ENCODE results near the gene DIP2C.

Gene DIP2C

DNA sequence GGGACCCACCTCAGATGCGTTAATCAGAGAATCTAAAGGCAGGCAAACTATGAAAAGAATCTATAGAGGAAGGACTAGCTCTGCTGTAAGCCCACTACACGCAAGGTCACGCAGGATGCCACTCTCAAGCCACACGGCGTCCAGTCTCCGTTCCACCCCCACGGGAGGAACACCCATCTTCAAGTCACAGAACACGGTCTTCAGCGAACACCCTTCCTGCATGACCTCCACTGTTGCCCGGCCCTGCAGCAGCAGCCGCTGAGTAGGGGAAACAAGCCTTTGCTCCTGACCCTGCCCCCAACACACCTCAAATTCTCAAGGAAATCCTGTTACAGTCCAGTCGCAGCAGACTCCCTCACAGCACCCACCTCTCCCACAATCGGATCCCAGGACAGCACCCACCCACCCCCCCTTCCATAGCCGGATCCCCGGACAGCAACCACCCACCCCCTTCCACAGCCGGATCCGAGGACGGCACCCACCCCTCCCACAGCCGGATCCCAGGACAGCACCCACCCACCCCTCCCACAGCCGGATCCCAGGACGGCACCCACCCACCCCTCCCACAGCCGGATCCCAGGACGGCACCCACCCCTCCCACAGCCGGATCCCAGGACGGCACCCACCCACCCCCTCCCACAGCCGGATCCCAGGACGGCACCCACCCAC is 133.7 kb downstream of the DIP2C start:
- DNase-seq (ENCODE audit: low read depth in 2 of 2), result no peak

DNA sequence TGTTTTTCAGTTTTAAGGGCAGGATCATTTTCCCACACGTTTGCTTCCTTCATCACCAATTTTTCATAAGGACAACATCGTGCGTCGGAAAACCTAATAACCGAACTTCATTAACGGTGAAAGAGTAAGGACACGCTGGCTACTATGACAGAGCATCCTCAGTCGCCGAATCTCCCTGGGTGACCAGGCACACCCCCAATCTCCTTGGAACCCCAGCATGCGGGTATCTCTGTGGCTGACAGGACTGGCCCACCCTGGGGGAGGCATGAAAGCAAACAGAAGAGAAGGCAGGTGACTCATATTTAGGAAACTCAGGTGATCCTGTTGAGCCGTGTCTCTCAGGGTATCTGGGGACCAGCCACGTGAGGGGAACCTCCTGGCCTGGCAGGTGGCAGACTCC is 134.2 kb downstream of the DIP2C start:
- no peak for DNase-seq (ENCODE audit: low read depth in 2 of 2)

DNA sequence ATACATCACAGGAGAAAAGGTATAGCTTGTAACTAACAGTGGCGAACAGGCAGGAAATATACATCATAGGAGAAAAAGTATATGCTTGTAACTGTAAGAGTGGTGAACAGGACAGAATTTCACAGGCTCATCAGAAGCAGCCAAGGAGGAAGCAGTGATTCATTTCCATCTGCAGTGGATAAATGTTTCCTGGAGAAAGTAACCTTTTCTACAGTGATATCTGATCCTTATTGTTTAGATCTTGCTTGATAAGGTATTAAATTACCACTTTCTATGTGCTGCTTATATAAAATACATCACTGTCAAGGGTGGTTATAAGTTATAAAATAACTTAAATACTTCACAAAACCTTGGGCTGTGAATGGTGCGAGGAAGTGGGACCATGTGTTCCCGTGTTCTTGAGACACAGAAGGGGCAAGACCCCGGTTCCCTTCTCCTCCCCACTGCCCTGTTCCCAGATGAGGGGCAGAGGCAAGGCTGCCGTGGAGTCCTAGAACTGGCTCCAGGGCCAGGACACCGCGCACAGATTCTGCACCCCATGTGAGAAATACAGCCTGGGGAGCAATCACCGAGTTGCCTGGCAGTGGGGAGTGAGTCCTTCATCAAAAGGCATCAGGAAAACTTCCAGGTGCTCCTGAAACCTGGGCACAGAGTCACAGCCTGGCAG is 135.2 kb downstream of the DIP2C start:
- no peak for DNase-seq (ENCODE audit: low read depth in 2 of 2)

DNA sequence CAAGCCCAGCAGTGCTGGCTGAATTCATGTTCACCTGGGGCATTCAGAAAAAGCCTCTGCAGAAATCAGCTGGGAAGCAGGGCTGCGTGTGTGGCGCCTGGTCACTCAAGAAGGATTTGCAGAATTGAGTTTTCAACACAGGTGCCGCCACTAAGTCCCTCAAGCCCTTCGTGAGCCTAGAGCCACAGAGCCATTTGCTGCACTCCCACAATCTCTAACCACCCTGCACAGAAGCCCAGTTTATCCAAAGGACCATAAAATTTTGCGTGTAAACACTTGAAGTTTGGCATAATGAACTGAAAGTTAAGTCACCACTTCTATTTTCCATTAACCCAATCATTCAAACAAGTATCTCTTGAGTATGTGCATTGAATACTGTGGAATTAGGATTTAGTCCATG is 136.2 kb downstream of the DIP2C start:
- DNase-seq (ENCODE audit: low read depth in 2 of 2), result no peak

DNA sequence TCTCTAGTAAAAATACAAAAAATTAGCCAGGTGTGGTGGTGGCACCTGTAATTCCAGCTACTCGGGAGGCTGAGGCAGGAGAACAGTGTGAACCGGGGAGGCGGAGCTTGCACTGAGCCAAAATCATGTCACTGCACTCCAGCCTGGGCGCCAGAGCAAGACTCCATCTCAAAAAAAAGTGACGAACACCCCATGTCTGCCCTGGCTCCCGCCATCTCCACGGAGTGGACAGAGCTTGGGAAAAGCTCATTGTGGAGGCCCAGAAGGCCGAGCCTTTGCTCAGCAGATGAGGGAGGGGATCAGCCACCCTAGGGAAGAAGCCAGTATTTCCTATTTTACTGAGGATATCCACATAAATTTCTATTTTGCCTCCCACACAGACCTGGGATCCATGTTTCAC is 136.8 kb downstream of the DIP2C start:
- no peak for DNase-seq (ENCODE audit: low read depth in 2 of 2)

DNA sequence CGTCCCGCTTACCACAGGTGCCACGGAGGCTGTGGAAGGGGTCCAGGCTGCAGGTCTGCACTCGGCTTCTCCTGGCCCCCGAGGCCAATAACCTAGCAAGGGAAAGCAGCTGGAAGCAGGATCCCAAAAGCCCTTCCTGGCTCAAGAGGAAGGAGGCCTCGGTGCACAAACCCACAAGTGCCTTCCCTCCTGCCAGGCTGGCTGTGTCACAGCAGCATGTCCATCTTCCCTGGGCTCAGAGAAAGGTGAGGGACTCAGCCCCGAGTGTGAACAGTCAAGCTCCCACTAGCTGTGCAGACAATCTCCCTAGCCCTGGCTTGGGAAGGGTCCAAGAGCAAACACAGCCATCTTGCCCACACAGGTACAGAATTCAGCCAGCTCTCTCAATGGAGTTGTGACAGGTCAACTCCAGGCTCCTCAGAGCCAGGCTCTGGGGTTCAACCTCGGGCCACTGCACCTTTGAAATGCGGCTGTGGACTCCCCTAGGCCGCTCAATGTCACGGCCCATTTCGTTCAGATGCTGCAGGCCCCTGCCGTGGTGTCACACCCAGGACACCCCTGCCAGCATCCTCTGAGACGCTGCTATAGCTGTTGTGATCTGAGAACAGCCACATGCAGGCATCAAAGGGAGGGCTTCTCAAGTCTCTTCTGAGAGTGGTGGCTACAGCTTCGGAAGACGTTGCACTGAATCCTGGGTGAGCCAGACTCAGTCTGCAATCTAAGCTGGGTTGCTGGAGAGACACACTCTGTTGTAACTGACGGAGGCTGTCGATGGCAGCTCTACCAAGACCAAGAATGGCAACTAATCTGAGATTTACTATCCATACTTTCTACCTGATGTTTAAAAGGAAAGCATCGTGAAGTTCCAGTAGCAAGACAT is 137.9 kb downstream of the DIP2C start:
- DNase-seq (ENCODE audit: low read depth in 2 of 2), result no peak

DNA sequence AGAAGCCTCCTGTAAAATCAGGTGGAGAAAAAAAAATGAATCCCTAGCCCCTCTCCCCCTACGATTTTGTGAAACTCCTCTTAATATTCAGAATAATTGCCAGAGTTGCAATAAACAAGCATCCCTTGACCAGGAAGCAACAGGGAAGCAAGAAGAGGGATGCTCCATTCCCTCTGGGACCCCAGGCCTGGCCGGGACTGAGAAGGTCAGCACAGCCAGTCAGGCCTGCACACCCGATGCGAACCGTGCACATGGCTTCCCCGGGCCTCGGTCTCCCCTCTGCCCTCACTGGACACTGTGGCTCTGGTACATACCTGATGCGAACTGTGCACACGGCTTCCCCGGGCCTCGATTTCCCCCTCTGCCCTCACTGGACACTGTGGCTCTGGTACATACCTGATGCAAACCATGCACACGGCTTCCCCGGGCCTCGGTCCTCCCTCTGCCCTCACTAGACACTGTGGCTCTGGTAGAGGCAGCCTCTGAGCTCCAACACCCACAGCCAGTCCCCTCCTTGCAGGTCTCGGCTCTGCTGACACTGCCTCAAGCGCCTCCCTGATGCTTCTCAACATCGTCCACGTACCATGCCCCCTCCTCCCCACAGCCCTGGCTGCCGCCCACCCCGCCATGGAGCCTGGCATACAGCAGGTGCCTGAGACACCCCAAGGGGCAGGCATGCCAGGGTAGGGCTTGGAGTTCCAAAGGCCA is 138.6 kb downstream of the DIP2C start:
- DNase-seq (ENCODE audit: low read depth in 2 of 2), result no peak

DNA sequence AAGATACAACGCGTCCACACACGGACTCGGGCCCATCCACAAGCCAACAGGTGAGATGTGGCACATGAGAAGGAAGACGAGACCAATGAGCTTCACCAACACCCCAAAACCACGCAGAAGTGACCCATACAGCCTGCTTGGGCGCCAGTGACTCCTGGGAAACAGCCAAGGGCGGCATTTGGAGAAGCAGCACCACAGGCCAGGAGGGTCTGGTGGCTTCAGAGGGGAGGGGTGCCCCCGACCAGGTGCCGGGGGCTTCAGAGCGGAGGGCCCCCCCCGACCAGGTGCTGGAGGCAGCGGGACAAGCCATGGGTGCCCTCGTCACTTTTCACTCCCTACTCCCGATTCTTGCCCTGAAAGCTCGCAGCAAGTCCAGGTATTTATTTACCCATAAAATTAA is 140.1 kb downstream of the DIP2C start:
- no peak for DNase-seq (ENCODE audit: low read depth in 2 of 2)

DNA sequence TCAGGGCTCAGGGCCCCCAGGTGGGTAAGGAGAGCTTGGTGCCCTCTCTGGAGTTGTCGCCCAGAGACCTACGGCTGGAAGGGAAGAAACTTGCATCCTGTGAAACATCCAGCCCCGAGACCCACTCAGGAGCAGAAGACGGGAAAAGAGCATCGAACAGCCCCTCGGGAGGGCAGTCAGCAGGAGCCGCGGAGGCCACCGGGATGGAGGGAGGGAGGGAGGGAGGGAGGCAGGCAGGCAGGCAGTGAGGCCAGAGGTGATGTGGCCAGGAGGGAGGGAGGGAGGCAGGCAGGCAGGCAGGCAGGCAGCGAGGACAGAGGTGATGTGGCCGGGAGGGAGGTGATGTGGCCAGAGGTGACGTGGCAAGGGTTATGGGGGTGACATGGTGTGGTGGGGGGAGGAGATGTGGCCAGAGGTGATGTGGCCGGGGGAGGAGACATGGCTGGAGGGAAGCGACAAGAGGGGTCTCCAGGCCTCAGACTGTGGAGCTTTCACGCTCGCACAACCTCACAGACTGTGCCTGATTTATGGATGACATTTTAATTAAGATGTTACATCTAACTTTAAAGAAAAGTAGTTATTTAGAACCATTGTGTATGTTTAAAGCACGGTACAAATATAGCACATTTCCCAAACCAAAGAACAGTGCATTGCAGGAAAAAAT is 141.1 kb downstream of the DIP2C start:
- DNase-seq (ENCODE audit: low read depth in 2 of 2), result no peak

DNA sequence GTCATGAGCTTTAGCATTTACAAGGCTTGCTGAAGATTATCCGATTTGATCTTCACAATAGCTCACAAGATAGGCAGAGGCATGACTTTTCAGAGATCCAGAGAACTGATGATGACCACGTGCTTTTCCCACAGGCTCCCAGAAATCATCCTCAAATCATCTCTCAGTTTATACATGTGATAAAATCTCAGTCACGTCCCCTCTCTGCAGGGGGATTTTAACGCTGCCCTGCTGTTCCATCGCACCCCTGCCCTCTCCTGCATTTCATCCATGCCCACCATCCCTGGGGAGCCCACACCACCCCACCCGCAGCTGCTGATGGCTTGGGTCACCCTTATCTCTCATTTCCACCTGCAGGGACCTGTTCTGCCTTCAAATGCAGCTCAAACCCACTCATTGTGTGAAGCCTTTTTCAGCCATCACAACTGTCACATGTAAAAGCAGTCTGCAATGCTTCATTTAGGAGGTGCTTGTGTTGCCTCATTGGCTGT is 141.8 kb downstream of the DIP2C start:
- no peak for DNase-seq (ENCODE audit: low read depth in 2 of 2)

DNA sequence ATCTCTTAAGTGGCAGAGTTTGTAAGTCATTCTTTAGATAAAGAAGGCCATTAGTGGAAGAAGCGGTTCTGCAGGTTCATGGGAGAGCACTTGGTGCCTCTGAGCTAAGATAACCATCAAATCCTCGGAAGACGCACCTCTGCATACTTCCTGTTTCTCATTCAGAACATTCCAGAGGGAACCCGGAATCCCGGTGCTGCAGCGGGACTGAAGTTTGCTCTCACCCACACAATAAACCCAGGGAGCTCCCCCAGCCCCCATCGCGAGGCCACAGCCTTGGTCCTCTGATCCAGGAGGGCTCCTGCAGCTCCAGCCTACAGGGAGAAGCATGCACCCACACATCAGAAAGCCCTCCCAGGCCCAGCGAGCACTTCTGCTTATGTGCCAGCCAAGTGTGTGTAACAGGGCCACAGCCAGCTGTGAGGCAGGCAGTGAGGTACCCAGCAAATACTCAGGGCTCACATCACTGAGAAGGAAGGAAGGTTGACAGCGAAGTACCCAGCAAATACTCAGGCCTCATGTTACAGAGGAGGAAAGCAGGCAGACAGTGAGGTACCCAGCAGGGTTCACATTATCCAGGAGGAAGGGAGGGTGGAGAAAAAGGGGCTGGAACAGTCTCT is 142.4 kb downstream of the DIP2C start:
- no peak for DNase-seq (ENCODE audit: low read depth in 2 of 2)

DNA sequence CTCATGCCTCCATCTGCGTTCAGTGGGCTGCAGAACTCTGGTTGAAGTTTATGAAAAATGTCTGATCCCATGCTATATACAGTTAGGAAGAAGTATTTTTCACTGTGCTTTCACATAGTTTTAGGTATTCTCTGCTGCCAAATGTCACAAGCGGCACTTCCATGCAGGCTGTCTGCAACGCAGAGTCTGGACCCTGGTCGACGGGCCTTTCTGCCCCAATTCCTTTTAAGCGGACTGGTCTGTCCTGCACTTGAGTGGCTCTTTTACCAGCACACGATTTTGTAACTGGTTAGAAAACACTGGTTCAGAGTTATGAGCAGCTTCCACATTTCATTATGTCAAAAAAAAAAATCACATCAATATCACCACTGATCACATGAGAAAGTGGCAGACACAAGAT is 143.0 kb downstream of the DIP2C start:
- no peak for DNase-seq (ENCODE audit: low read depth in 2 of 2)

DNA sequence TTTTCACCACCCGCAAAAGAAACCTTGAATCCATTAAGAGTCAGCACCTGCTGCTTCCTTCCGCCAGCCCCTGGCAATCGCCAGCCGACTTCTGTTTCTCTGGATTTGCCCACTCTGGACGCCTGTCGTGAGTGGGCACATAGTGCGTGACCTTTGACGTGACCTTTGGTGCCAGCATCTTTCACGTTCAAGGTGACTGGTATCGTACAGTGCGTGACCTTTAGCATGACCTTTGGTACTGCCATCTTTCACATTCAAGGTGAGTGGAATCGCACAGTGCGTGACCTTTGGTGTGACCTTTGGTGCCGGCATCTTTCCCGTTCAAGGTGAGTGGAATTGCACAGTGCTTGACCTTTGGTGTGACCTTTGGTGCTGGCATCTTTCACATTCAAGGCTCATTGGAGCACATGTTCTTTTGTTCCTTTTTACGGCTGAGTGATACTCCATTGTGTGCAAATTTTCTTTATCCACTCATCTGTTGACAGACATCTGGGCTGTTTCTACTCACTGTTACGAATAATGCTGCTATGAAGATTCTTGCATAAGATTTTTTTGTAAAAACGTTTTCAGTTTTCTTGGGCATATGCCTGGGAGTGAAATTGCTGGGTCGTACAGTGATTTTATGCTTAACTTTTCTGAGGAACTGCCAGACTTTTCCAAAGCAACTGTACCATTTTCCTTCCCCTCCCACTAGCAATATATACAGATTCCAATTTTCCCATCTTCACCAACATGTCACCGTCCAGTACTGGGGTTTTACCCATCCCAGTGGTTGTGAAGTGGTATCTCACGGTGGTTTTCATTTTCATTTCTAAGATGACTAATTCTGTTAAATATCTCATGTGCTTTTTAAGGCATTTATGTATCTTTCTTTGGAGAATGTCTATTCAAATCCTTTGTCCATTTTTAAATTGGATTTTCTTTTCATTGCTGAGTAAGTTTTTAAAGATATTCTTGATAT is 145.3 kb downstream of the DIP2C start:
- no peak for DNase-seq (ENCODE audit: low read depth in 2 of 2)

DNA sequence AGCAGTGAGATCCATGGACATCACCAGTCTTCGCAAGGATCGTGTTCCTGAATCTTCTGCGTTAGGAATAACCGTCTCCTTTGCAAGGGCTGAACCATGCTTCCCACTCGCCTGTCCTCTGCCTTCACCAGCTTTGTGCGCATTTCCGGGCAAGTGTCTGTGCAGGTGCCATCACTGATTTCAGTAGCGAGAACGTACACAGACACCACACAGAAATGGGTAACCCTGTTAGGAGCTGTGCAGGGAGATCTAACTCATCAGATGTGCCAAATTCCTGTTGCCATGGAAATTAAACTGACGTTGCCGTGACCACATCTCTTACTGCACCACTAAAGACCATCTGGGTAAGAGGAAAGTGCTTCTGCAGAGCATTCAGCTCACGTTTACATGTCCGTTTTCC is 146.3 kb downstream of the DIP2C start:
- DNase-seq (ENCODE audit: low read depth in 2 of 2), result no peak

DNA sequence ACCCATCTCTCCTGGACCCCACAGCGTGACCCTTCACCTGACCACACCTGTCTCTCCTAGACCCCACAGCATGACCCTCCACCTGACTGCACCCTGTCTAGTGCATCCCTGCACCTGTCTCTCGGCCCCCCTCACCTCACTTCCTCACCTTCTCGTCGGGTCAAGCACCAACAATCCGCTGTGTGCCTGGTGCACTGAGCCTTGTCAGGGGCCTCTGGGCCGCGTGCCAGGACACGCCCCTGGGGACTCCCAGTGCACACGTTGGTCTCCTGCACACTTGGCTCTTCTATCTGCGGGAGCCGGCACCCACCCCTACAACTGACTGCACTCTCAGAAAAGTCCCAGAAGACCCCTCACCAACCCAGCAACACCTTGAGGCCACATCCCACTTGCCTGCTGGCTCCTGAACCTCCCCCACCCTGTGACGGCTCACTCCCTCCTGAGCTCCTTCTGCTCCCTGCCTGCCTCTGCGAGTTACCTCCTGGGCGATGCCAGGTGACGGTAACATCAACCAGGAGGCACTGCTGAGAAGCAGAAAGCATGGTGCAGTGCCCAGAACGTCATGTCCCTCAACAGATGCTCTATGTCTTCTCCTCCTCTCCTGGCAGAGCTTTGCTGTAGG is 147.6 kb downstream of the DIP2C start:
- DNase-seq (ENCODE audit: low read depth in 2 of 2), result no peak

DNA sequence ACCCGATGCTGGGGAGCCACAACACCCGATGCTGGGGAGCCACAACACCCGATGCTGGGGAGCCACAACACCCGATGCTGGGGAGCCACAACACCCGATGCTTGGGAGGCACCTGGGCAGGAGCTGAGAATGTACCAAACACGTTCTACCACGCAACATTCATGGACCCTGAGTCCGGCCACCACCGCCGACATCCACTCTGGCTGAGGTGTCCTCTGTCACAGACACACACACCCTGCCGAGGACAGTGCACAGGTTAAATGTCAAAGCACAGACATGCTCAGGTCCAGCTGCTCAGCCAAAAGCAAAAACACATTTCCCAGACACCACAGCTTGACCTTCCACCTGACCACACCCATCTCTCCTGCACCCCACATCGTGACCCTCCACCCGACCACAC is 148.4 kb downstream of the DIP2C start:
- no peak for DNase-seq (ENCODE audit: low read depth in 2 of 2)

DNA sequence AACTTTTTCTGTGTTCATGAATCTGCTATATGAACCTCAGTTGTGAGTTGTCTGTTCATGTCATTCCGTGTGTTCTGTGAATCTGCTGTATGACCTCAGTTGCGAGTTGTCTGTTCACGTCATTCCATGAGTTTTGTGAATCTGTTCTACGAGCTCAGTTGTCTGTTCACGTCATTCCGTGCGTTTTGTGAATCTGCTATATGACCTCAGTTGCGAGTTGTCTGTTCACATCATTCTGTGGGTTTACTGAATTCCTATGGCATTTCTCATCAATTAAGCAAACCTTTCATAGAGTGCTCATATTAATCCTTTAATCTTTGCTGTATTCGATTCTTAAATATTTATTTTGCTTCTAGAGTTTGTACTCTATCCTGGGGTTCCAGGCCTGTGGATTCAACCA is 150.6 kb downstream of the DIP2C start:
- peak; percentile 48 to 49 for DNase-seq (ENCODE audit: low read depth in 2 of 2)

DNA sequence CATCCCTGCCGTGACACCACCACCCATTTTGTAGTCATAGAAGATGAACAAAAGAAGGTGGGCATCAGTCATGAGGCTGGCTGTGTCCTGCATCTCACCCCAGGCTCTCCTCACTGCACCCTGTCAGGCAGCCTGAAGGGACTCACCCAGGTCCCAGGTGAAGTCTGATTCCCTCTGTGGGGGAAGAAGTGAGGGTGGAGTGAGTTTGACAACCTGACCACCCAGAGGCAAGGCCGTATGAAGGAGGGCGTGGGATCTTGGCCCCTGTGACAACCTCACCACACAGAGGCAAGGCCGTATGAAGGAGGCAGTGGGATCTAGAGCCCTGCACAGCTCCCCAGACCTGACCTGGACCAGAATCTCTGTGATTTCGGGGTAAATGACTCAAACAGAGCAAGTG is 152.5 kb downstream of the DIP2C start:
- no peak for DNase-seq (ENCODE audit: low read depth in 2 of 2)

DNA sequence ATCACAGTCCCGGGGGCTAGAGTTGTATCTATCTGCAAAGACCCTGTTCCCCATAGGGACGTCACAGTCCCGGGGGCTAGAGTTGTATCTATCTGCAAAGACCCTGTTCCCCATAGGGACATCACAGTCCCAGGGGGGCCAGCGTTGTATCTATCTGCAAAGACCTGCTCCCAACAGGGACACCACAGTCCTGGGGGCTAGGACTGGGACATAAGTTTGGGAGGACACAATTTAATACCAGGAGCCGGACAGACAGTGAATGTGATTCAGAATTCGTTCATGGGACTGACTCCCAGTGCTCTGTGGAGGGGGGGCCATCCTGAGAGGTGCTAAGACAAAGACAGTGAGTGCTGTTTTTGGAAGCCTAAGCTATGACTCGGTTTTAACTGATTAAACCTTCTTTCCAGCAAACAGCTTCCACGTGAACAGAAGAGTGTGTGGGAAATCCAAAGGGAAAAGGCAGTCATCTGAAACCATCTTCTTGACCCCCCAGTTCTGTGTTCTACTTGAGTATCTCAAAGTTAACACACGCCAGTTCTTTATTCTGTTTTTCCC is 153.0 kb downstream of the DIP2C start:
- no peak for DNase-seq (ENCODE audit: low read depth in 2 of 2)

Measured in fibroblast of skin of left quadriceps (primary cell).